ENCODE results near the gene MAP6. TPM values are rescaled to one million over a fixed set of nuclear protein-coding genes. Genes with fewer than 3 reads are reported as not detected.

MAP6 gene
- total RNA-seq, 1 donor from 2014 or later: 313 TPM

- no peak overlapping the region for H3K4me3 Mint-ChIP-seq (ENCODE audit: unreplicated experiment)
These were observed 98.2 kb downstream of the MAP6 start for GRCh38 chr11:75570559-75571139.

GRCh38 chr11:75568616-75569219 lies 100.1 kb downstream of the MAP6 start:
- H3K9me3 Mint-ChIP-seq (ENCODE audit: unreplicated experiment): peaks cover 2% of the 10 kb centered on the region
- H3K4me3 Mint-ChIP-seq (ENCODE audit: unreplicated experiment): no peak overlapping the region
- TF ChIP-seq CTCF (IDR thresholded peaks at IDR 0.05; ENCODE audit: partially characterized antibody, unreplicated experiment): no peak
- H3K27me3 Mint-ChIP-seq (ENCODE audit: unreplicated experiment): peaks cover 3% of the 10 kb centered on the region
- no peak overlapping the region for H3K27ac Mint-ChIP-seq (ENCODE audit: unreplicated experiment)
- no peak for DNase-seq
- peaks cover 5% of the 10 kb centered on the region for H3K4me1 Mint-ChIP-seq (ENCODE audit: low read depth, unreplicated experiment)
- no peaks in the 10 kb centered on the region for H3K36me3 Mint-ChIP-seq (ENCODE audit: unreplicated experiment)

More at GRCh38 chr11:75570559-75571139, 98.2 kb downstream of the MAP6 start:
- no peak for DNase-seq
- no peak for TF ChIP-seq CTCF (IDR thresholded peaks at IDR 0.05; ENCODE audit: partially characterized antibody, unreplicated experiment)
- Mint-ChIP-seq H3K4me1 (ENCODE audit: low read depth, unreplicated experiment) (no peaks in the 10 kb centered on the region), H3K27ac (ENCODE audit: unreplicated experiment) (no peak overlapping the region), H3K27me3 (ENCODE audit: unreplicated experiment) (peaks cover 2% of the 10 kb centered on the region), H3K9me3 (ENCODE audit: unreplicated experiment) (peaks cover 2% of the 10 kb centered on the region), H3K36me3 (ENCODE audit: unreplicated experiment) (no peaks in the 10 kb centered on the region)

GRCh38 chr11:75567971-75568370 lies 100.9 kb downstream of the MAP6 start:
- Mint-ChIP-seq H3K9me3 (ENCODE audit: unreplicated experiment) (peaks cover 2% of the 10 kb centered on the region), H3K27me3 (ENCODE audit: unreplicated experiment) (peaks cover 9% of the 10 kb centered on the region), H3K36me3 (ENCODE audit: unreplicated experiment) (no peaks in the 10 kb centered on the region), H3K27ac (ENCODE audit: unreplicated experiment) (no peak overlapping the region), H3K4me3 (ENCODE audit: unreplicated experiment) (no peak overlapping the region), H3K4me1 (ENCODE audit: low read depth, unreplicated experiment) (peaks cover 10% of the 10 kb centered on the region)
- no peak for TF ChIP-seq CTCF (IDR thresholded peaks at IDR 0.05; ENCODE audit: partially characterized antibody, unreplicated experiment)
- no peak for DNase-seq

- Mint-ChIP-seq H3K4me3 (ENCODE audit: unreplicated experiment) (no peak overlapping the region), H3K27ac (ENCODE audit: unreplicated experiment) (no peak overlapping the region), H3K9me3 (ENCODE audit: unreplicated experiment) (peaks cover 7% of the 10 kb centered on the region), H3K36me3 (ENCODE audit: unreplicated experiment) (no peaks in the 10 kb centered on the region), H3K27me3 (ENCODE audit: unreplicated experiment) (peaks cover 10% of the 10 kb centered on the region), H3K4me1 (ENCODE audit: low read depth, unreplicated experiment) (peaks cover 16% of the 10 kb centered on the region)
- TF ChIP-seq CTCF (IDR thresholded peaks at IDR 0.05; ENCODE audit: partially characterized antibody, unreplicated experiment): no peak
- DNase-seq: no peak
These were observed 102.0 kb downstream of the MAP6 start for GRCh38 chr11:75566763-75567279.
